ENCODE results near the gene CYTIP. TPM values are rescaled to one million over a fixed set of nuclear protein-coding genes. Genes with fewer than 3 reads are reported as not detected.

The CYTIP gene
- polyA plus RNA-seq, 2 of the 4 experiments (the other 2 are of a cell fraction), result 0.34 TPM; not detected in 1

DNA sequence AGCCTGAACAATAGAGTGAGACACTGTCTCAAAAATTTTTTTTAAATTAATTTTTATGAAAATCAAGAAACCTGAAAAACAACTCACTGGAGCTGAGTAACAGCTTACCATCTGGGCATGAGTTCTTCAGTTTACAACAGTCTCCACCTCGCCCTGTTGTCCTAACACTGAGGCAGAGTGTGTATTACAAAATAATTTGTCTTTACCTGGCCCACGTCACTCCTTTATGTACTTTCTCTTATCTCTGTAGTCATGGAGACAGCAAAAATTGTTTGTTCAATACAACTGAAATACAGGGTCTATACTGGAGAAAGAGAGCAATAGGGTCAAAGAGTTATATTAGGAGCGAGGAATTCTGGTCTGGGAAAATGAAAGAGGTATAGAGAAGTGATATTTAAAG lies 48.1 kb downstream of the CYTIP start:
- 24% methylated on average over 3 of the region's 3 CpGs for WGBS (ENCODE audit: missing lambda C conversion rate)
- FAIRE-seq (no peak), DNase-seq (ENCODE audit: low read depth in 1 of 2, low spot score in 1 of 2) (peak in 1 of 2 experiments; percentile 10), ATAC-seq (no peak)
- Histone ChIP-seq H3K9me3 (no peaks in the 10 kb centered on the region), H3K4me2 (no peak overlapping the region), H3K4me1 (no peaks in the 10 kb centered on the region), H3K4me3 (no peak overlapping the region), H3K27ac (no peak overlapping the region)
- TF ChIP-seq GATA3 (IDR thresholded peaks at IDR 0.05; ENCODE audit: borderline replicate concordance) (no peak), RCOR1 (IDR thresholded peaks at IDR 0.05; ENCODE audit: low read depth, low read length) (no peak), TFCP2L1 (CRISPR knock-in tag; IDR thresholded peaks at IDR 0.05) (no peak), CBX2 (IDR thresholded peaks at IDR 0.05; ENCODE audit: borderline replicate concordance, low read depth) (no peak), JUNB (IDR thresholded peaks at IDR 0.05) (no peak), RARB (CRISPR knock-in tag; IDR thresholded peaks at IDR 0.05) (no peak), FOSB (CRISPR knock-in tag; IDR thresholded peaks at IDR 0.05) (no peak), NFE2L2 (conservative IDR thresholded peaks at IDR 0.05; ENCODE audit: low read length) (no peak), CHD2 (IDR thresholded peaks at IDR 0.05; ENCODE audit: low read length, partially characterized antibody) (no peak), NPAS2 (CRISPR knock-in tag; IDR thresholded peaks at IDR 0.05; ENCODE audit: borderline replicate concordance) (no peak), EHMT2 (IDR thresholded peaks at IDR 0.05; ENCODE audit: low read depth) (no peak), HDAC2 (IDR thresholded peaks at IDR 0.05) (no peak), ZC3H11A (IDR thresholded peaks at IDR 0.05) (no peak)
- TF ChIP-seq, protein P1, sequence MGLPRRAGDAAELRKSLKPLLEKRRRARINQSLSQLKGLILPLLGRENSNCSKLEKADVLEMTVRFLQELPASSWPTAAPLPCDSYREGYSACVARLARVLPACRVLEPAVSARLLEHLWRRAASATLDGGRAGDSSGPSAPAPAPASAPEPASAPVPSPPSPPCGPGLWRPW (IDR thresholded peaks at IDR 0.05), result no peak
- TF ChIP-seq, protein P2, sequence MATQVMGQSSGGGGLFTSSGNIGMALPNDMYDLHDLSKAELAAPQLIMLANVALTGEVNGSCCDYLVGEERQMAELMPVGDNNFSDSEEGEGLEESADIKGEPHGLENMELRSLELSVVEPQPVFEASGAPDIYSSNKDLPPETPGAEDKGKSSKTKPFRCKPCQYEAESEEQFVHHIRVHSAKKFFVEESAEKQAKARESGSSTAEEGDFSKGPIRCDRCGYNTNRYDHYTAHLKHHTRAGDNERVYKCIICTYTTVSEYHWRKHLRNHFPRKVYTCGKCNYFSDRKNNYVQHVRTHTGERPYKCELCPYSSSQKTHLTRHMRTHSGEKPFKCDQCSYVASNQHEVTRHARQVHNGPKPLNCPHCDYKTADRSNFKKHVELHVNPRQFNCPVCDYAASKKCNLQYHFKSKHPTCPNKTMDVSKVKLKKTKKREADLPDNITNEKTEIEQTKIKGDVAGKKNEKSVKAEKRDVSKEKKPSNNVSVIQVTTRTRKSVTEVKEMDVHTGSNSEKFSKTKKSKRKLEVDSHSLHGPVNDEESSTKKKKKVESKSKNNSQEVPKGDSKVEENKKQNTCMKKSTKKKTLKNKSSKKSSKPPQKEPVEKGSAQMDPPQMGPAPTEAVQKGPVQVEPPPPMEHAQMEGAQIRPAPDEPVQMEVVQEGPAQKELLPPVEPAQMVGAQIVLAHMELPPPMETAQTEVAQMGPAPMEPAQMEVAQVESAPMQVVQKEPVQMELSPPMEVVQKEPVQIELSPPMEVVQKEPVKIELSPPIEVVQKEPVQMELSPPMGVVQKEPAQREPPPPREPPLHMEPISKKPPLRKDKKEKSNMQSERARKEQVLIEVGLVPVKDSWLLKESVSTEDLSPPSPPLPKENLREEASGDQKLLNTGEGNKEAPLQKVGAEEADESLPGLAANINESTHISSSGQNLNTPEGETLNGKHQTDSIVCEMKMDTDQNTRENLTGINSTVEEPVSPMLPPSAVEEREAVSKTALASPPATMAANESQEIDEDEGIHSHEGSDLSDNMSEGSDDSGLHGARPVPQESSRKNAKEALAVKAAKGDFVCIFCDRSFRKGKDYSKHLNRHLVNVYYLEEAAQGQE (IDR thresholded peaks at IDR 0.05), result no peak
- TF ChIP-seq, protein P3, sequence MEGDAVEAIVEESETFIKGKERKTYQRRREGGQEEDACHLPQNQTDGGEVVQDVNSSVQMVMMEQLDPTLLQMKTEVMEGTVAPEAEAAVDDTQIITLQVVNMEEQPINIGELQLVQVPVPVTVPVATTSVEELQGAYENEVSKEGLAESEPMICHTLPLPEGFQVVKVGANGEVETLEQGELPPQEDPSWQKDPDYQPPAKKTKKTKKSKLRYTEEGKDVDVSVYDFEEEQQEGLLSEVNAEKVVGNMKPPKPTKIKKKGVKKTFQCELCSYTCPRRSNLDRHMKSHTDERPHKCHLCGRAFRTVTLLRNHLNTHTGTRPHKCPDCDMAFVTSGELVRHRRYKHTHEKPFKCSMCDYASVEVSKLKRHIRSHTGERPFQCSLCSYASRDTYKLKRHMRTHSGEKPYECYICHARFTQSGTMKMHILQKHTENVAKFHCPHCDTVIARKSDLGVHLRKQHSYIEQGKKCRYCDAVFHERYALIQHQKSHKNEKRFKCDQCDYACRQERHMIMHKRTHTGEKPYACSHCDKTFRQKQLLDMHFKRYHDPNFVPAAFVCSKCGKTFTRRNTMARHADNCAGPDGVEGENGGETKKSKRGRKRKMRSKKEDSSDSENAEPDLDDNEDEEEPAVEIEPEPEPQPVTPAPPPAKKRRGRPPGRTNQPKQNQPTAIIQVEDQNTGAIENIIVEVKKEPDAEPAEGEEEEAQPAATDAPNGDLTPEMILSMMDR (IDR thresholded peaks at IDR 0.05), result no peak
- TF ChIP-seq, protein P4, sequence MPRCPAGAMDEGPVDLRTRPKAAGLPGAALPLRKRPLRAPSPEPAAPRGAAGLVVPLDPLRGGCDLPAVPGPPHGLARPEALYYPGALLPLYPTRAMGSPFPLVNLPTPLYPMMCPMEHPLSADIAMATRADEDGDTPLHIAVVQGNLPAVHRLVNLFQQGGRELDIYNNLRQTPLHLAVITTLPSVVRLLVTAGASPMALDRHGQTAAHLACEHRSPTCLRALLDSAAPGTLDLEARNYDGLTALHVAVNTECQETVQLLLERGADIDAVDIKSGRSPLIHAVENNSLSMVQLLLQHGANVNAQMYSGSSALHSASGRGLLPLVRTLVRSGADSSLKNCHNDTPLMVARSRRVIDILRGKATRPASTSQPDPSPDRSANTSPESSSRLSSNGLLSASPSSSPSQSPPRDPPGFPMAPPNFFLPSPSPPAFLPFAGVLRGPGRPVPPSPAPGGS (IDR thresholded peaks at IDR 0.05), result no peak
- ChIA-PET POLR2A (no interaction called here), CTCF (interaction anchor here (1.6 kb wide), 1 partner anchor 9 kb away, joined by 3 read pairs; no protein-coding TSS in a partner anchor)

DNA sequence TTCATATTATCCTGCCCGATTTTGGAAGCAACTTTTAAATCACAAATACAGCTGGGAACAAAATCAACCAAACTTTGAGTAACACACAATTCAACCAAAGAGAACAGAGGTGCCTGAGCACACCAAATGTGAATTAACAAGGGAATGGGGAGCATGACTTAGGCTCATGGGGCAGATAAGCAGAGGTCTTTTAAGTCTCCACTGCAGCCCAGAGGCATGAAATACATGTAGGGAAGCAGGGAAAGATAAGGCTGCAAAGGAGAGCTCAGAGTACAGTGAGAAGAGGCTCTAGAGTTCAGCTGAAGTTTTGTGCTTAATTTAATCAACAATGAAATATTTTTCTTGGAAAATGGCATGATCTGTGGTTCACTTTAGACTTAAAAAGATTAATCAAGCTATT lies 49.0 kb downstream of the CYTIP start:
- CTCF ChIA-PET, result interaction anchor here (1.6 kb wide), 1 partner anchor 9 kb away, joined by 3 read pairs; no protein-coding TSS in a partner anchor
- no peak for FAIRE-seq
- Histone ChIP-seq H3K4me1 (no peaks in the 10 kb centered on the region), H3K4me3 (no peak overlapping the region), H3K9me3 (no peaks in the 10 kb centered on the region), H3K4me2 (no peak overlapping the region), H3K27ac (no peak overlapping the region)
- no peak for DNase-seq (ENCODE audit: low read depth in 1 of 2, low spot score in 1 of 2)
- WGBS (ENCODE audit: missing lambda C conversion rate), result 5% methylated on average over 1 of the region's 1 CpG
- no peak for TF ChIP-seq CHD2 (IDR thresholded peaks at IDR 0.05; ENCODE audit: low read length, partially characterized antibody)
- TF ChIP-seq, protein P4 (IDR thresholded peaks at IDR 0.05), result no peak
- no peak for TF ChIP-seq HOXA7 (CRISPR knock-in tag; IDR thresholded peaks at IDR 0.05)
- no peak for TF ChIP-seq FOXS1 (CRISPR knock-in tag; IDR thresholded peaks at IDR 0.05)
- TF ChIP-seq ZC3H11A (IDR thresholded peaks at IDR 0.05), result no peak
- no peak for ATAC-seq
- POLR2A ChIA-PET, result no interaction called here

All from A549 (cell line).